ENCODE results near the gene ARHGEF7.

The ARHGEF7 gene

DNA sequence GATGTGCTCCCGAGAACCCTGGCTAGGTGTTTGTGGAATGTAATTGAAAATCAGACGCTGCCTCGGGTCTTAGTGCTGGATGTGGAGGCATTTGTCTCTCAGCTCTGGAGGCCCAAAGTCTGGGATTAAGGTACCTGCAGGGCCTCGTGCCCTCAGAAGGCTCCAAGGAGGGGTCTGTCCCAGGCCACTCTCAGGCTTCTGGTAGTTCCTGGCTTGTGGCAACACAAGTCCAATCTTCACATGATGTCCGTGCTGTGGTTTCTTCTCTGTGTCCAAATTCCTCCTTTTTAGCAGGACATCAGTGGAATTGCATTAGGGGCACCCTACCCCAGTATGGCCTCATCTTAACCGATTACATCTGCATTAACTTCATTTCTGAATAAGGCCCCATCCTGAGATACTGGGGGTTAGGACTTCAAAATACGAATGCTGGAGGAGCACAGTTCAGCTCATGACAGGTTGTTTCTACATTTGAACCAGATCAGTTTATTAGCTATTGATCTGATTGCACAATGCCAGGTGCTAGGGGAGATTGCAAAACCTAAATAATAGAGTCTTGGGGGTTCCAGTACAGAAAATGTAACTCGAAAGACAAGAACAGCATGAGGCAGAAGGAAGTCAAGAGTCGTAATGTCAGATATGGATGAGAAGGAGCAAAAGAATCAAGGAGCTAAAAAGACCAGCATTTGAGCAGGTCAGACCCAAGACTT is 3.9 kb downstream of the ARHGEF7 start:
- no peak for DNase-seq
- Histone ChIP-seq H3K9me3 (ENCODE audit: severe bottlenecking) (no peaks in the 10 kb centered on the region), H3K36me3 (no peaks in the 10 kb centered on the region), H3K27me3 (ENCODE audit: insufficient read depth, low read depth, severe bottlenecking) (peaks cover 88% of the 10 kb centered on the region), H3K4me3 (ENCODE audit: low read depth, low read length) (no peak overlapping the region), H3K27ac (no peak overlapping the region)
- TF ChIP-seq, protein P1, sequence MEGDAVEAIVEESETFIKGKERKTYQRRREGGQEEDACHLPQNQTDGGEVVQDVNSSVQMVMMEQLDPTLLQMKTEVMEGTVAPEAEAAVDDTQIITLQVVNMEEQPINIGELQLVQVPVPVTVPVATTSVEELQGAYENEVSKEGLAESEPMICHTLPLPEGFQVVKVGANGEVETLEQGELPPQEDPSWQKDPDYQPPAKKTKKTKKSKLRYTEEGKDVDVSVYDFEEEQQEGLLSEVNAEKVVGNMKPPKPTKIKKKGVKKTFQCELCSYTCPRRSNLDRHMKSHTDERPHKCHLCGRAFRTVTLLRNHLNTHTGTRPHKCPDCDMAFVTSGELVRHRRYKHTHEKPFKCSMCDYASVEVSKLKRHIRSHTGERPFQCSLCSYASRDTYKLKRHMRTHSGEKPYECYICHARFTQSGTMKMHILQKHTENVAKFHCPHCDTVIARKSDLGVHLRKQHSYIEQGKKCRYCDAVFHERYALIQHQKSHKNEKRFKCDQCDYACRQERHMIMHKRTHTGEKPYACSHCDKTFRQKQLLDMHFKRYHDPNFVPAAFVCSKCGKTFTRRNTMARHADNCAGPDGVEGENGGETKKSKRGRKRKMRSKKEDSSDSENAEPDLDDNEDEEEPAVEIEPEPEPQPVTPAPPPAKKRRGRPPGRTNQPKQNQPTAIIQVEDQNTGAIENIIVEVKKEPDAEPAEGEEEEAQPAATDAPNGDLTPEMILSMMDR (IDR thresholded peaks at IDR 0.05; ENCODE audit: low read depth, low read length), result no peak

DNA sequence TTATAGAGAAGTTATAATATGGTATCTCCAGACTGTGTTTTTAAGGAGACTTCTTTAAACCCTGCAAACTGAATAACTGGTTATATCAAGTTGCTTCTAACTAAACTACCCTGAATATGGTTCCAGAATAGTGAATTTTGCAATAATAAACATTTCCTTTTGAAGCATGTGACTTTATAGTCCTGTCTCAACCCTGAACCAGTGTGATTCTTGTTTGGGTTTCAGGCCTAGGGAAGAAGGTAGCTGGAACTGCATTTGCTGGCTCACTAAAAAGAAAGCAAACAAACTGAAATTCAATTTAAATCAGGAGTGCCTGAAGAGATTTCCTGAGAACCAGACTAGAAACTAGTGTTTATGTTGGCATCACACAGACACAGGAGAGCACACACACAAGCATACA is 4.9 kb downstream of the ARHGEF7 start:
- no peaks in the 10 kb centered on the region for H3K36me3 ChIP-seq
- TF ChIP-seq, protein P1 (IDR thresholded peaks at IDR 0.05; ENCODE audit: low read depth, low read length), result no peak
- H3K4me3 ChIP-seq (ENCODE audit: low read depth, low read length), result no peak overlapping the region

DNA sequence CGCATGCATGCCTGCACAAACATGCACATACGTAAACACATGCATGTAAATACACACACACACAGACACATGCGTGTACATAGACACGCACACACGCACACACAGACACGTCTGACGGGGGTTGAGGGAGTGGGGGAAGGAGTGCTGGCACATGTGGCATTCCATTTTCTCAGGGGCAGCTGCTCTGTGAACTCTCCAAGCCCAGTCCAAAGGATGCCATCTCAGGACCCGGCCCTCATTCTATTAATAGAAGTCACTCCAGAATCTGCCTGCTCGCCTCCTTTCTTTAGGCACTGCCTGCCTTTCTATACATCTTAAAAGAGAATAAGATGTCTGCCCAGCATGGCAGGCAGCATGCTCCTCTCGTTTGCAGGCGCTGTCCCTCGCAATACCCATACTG is 5.3 kb downstream of the ARHGEF7 start:
- H3K27me3 ChIP-seq (ENCODE audit: insufficient read depth, low read depth, severe bottlenecking), result peaks cover 92% of the 10 kb centered on the region
- H3K9me3 ChIP-seq (ENCODE audit: severe bottlenecking), result no peaks in the 10 kb centered on the region
- TF ChIP-seq, protein P1 (IDR thresholded peaks at IDR 0.05; ENCODE audit: low read depth, low read length), result no peak
- DNase-seq, result no peak
- H3K4me3 ChIP-seq (ENCODE audit: low read depth, low read length), result no peak overlapping the region
- H3K27ac ChIP-seq, result no peak overlapping the region
- H3K36me3 ChIP-seq, result no peaks in the 10 kb centered on the region

More for the DNA sequence above, 4.9 kb downstream of the ARHGEF7 start:
- DNase-seq, result no peak
- Histone ChIP-seq H3K27ac (no peak overlapping the region), H3K9me3 (ENCODE audit: severe bottlenecking) (no peaks in the 10 kb centered on the region), H3K27me3 (ENCODE audit: insufficient read depth, low read depth, severe bottlenecking) (peaks cover 89% of the 10 kb centered on the region)

DNA sequence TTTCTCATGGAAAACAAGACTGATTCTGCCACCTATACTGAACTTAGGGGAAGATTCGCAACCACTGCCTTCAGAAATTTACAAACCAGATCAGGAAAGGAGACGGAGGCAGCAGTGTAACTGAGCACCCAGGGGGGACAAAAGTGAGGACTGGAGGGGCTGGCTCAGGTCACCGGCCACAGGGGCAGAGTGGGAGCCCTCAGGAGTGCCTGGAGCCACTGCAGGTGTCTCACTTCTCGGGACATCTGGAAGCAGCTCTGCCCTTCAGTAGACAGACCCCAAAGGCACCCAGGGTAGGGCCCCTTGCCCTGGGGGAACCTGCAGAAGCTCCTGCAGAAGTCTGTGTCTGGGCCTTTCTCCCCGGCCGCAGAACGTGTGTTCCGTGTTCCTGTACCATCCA is 5.8 kb downstream of the ARHGEF7 start:
- no peak overlapping the region for H3K27ac ChIP-seq
- H3K9me3 ChIP-seq (ENCODE audit: severe bottlenecking), result no peaks in the 10 kb centered on the region
- no peak overlapping the region for H3K4me3 ChIP-seq (ENCODE audit: low read depth, low read length)
- DNase-seq, result no peak
- peaks cover 95% of the 10 kb centered on the region for H3K27me3 ChIP-seq (ENCODE audit: insufficient read depth, low read depth, severe bottlenecking)
- TF ChIP-seq, protein P1 (IDR thresholded peaks at IDR 0.05; ENCODE audit: low read depth, low read length), result no peak
- no peaks in the 10 kb centered on the region for H3K36me3 ChIP-seq

DNA sequence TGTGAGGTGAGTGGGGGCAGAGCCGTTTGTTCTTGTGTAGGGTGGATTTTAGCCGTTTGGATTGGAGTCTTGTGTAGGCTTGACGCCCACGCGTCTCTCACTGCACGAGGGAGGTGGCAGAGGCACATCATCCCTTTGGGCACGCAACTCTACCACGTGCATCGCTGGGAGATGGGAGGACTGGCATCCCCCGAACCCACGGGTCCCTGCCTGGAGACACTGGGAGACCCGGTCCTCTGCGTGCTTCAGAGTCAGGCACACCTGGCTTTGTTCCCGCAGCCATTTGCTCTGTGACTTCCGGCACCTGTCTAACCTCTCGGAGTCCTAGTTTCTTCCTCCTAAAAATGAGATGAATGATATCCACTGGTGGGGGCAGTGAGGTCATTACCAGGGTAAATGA is 6.4 kb downstream of the ARHGEF7 start:
- Histone ChIP-seq H3K36me3 (no peaks in the 10 kb centered on the region), H3K9me3 (ENCODE audit: severe bottlenecking) (no peaks in the 10 kb centered on the region), H3K4me3 (ENCODE audit: low read depth, low read length) (no peak overlapping the region), H3K27me3 (ENCODE audit: insufficient read depth, low read depth, severe bottlenecking) (peaks cover 95% of the 10 kb centered on the region), H3K27ac (no peak overlapping the region)
- no peak for DNase-seq
- TF ChIP-seq, protein P1 (IDR thresholded peaks at IDR 0.05; ENCODE audit: low read depth, low read length), result no peak

DNA sequence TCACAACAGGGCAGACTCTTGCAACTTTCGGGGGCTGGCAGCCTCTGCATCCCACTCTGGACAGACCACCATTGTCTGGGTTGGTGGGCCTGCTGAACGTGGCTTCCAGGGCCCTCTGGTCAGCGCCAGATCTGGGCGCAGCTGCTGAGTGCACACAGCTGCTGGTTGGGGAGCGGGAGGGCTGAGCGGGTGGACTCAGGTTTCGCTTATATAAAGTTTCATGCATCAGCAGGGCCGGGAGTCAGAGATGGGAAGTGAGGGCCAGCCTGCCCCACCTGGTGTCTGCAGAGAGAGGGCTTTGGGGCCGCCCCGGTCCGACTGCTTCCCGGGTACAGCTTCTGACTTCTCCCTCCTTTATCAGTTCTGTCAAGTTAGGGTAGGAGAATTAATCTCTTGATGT is 6.9 kb downstream of the ARHGEF7 start:
- Histone ChIP-seq H3K9me3 (ENCODE audit: severe bottlenecking) (no peaks in the 10 kb centered on the region), H3K36me3 (no peaks in the 10 kb centered on the region), H3K27me3 (ENCODE audit: insufficient read depth, low read depth, severe bottlenecking) (peaks cover 95% of the 10 kb centered on the region), H3K27ac (no peak overlapping the region), H3K4me3 (ENCODE audit: low read depth, low read length) (no peak overlapping the region)
- TF ChIP-seq, protein P1 (IDR thresholded peaks at IDR 0.05; ENCODE audit: low read depth, low read length), result no peak
- no peak for DNase-seq

Measured in WERI-Rb-1 (cell line).